Esophagus muscularis mucosa (tissue), 4 donors: ENCODE measurements around the gene PPIF. TPM values are rescaled to one million over a fixed set of nuclear protein-coding genes. Genes with fewer than 3 reads are reported as not detected.
A peak's percentile ranks its signal among the peaks of the same experiment; 100 is the strongest.

Experiments used
- DNase-seq: peaks from one replicate; pipeline ENCODE4 v3.0.0-alpha.2; 2017; ENCODE audit errors: extremely low spot score
- H3K27ac ChIP-seq, 4 donors: fragments of 200-600 bp; sonication (generic); replicated peaks in 1 of 4; 1 replicate in 3 of 4; 2 replicates in 1 of 4; pipeline ENCODE4 v1.5.1; 2016 to 2019; ENCODE audit warnings: mild to moderate bottlenecking in 1 of 4
- H3K27me3 ChIP-seq, 4 donors: fragments of 200-600 bp; sonication (generic); one replicate each; pipeline versions ENCODE4 v1.5.1 to v1.6.0; 2016 to 2019
- H3K36me3 ChIP-seq, 4 donors: fragments of 200-600 bp; sonication (generic); one replicate each; pipeline ENCODE4 v1.5.1; 2016 to 2019
- H3K4me1 ChIP-seq, 4 donors: fragments of 200-600 bp; sonication (generic); one replicate each; pipeline ENCODE4 v1.5.1; 2016 to 2019
- H3K4me3 ChIP-seq, 4 donors: fragments of 200-600 bp; sonication (generic); 1 replicate in 2 of 4; 2 replicates in 2 of 4; pipeline ENCODE4 v1.5.1; 2016 to 2019; ENCODE audit warnings: mild to moderate bottlenecking in 4 of 4, moderate library complexity in 1 of 4
- H3K9me3 ChIP-seq, 4 donors: fragments of 200-600 bp; sonication (generic); 1 replicate in 3 of 4; 2 replicates in 1 of 4; pipeline ENCODE4 v1.5.1; 2016 to 2019
- CTCF ChIP-seq, 3 experiments: fragments of 200-600 bp in 2 of 3; fragments of 450-650 bp in 1 of 3; sonication (generic) in 2 of 3; IDR thresholded peaks; one replicate each; pipeline ENCODE4 v1.5.1; 2017 to 2019; ENCODE audit warnings: antibody characterized with exemption in 3 of 3, mild to moderate bottlenecking in 2 of 3, moderate library complexity in 1 of 3
- EP300 ChIP-seq: sonication (generic); formaldehyde crosslinking; IDR thresholded peaks from one replicate; pipeline ENCODE4 v1.6.1; 2017; ENCODE audit warnings: antibody characterized with exemption
- POLR2A ChIP-seq: fragments of 450-650 bp; IDR thresholded peaks from one replicate; pipeline ENCODE4 v1.6.1; 2017; ENCODE audit warnings: antibody characterized with exemption, moderate library complexity, mild to moderate bottlenecking, low read depth
- POLR2AphosphoS5 ChIP-seq, 2 donors: sonication (generic); formaldehyde crosslinking; IDR thresholded peaks; one replicate each; pipeline ENCODE4 v1.6.1; 2017; ENCODE audit warnings: antibody characterized with exemption in 2 of 2
- WGBS: methylation state at CpG from one replicate; pipeline ENCODE4 v1.1.5; 2018; 5-methylcytosine and 5-hydroxymethylcytosine counted together
- intact Hi-C: fragments of 100-400 bp; cut with DNase I; formaldehyde crosslinking; loops from one replicate; pipeline ENCODE4 v1.15.1; 2023
- total RNA-seq, 4 donors: library from RNA; depleted of rRNA; stranded (reverse); fragments of >200 nt; gene quantifications; one replicate each; pipeline versions ENCODE4 v1.1.0 to v1.2.1, GENCODE V29; 2016

PPIF gene
- total RNA-seq, 4 donors from 2014 or later: 19.5 to 42.2 (median 24.4) TPM

- peak overlapping the region; percentile 26 to 91 (median 69) for H3K27ac ChIP-seq
- no peak for DNase-seq
Observed at GRCh38 chr10:79387466-79387973, 40.3 kb downstream of the PPIF start.

GRCh38 chr10:79387974-79388850 is 40.9 kb downstream of the PPIF start:
- DNase-seq: no peak
- no peak for TF ChIP-seq POLR2AphosphoS5 (IDR thresholded peaks at IDR 0.05)
- no peak for TF ChIP-seq EP300
- TF ChIP-seq CTCF (IDR thresholded peaks at IDR 0.05): no peak
- no peak for TF ChIP-seq POLR2A
- Histone ChIP-seq H3K9me3 (no peaks in the 10 kb centered on the region), H3K4me3 (no peak overlapping the region), H3K27me3 (no peaks in the 10 kb centered on the region), H3K27ac (peak overlapping the region; percentile 26 to 91 (median 69)), H3K4me1 (peaks cover 25 to 78% (median 47%) of the 10 kb centered on the region in 4 donors), H3K36me3 (peaks cover 0 to 74% (median 58%) of the 10 kb centered on the region in 4 donors)
- 80% methylated on average over 5 of the region's 11 CpGs for WGBS
- intact Hi-C loops: no loop called here

More at GRCh38 chr10:79387466-79387973, 40.3 kb downstream of the PPIF start:
- peaks cover 32 to 78% (median 49%) of the 10 kb centered on the region in 4 donors for H3K4me1 ChIP-seq
- peaks cover 0 to 67% (median 55%) of the 10 kb centered on the region in 4 donors for H3K36me3 ChIP-seq
- no peak overlapping the region for H3K4me3 ChIP-seq
- TF ChIP-seq EP300: no peak
- no peak for TF ChIP-seq POLR2A
- TF ChIP-seq CTCF (IDR thresholded peaks at IDR 0.05): no peak
- TF ChIP-seq POLR2AphosphoS5 (IDR thresholded peaks at IDR 0.05): no peak
- no peaks in the 10 kb centered on the region for H3K27me3 ChIP-seq
- intact Hi-C loops: no loop called here
- 84% methylated on average over 4 of the region's 5 CpGs for WGBS
- H3K9me3 ChIP-seq: no peaks in the 10 kb centered on the region

- intact Hi-C loops: no loop called here
- H3K27me3 ChIP-seq: no peaks in the 10 kb centered on the region
- peak overlapping the region; percentile 50 to 91 (median 64) for H3K27ac ChIP-seq
- no peak for DNase-seq
- WGBS: 97% methylated on average over 2 of the region's 2 CpGs
- H3K4me3 ChIP-seq: no peak overlapping the region
- no peaks in the 10 kb centered on the region for H3K9me3 ChIP-seq
- peaks cover 0 to 75% (median 60%) of the 10 kb centered on the region in 4 donors for H3K36me3 ChIP-seq
- no peak for TF ChIP-seq POLR2A
- TF ChIP-seq POLR2AphosphoS5 (IDR thresholded peaks at IDR 0.05): no peak
- no peak for TF ChIP-seq EP300
- no peak for TF ChIP-seq CTCF (IDR thresholded peaks at IDR 0.05)
- peaks cover 11 to 84% (median 54%) of the 10 kb centered on the region in 4 donors for H3K4me1 ChIP-seq
Observed at GRCh38 chr10:79390057-79390456, 42.8 kb downstream of the PPIF start.

GRCh38 chr10:79390551-79391229 is 43.4 kb downstream of the PPIF start:
- Histone ChIP-seq H3K36me3 (peaks cover 0 to 69% (median 54%) of the 10 kb centered on the region in 4 donors), H3K4me1 (peaks cover 5 to 86% (median 54%) of the 10 kb centered on the region in 4 donors), H3K27ac (peak overlapping the region; percentile 50 to 91 (median 64)), H3K27me3 (no peaks in the 10 kb centered on the region), H3K4me3 (no peak overlapping the region), H3K9me3 (no peaks in the 10 kb centered on the region)
- peak in 1 of 3 experiments; percentile 30 for TF ChIP-seq CTCF (IDR thresholded peaks at IDR 0.05)
- no peak for TF ChIP-seq EP300
- TF ChIP-seq POLR2AphosphoS5 (IDR thresholded peaks at IDR 0.05): no peak
- TF ChIP-seq POLR2A: no peak
- intact Hi-C loops: no loop called here
- no peak for DNase-seq
- WGBS: 62% methylated on average over 12 of the region's 16 CpGs
